ENCODE data around the gene FGF14.

Gene FGF14

GRCh38 chr13:101755228-101755887, 646.5 kb downstream of the FGF14 start:
- DNase-seq: no peak

GRCh38 chr13:101752432-101752831, 649.4 kb downstream of the FGF14 start:
- no peak for DNase-seq

GRCh38 chr13:101751488-101751887, 650.4 kb downstream of the FGF14 start:
- no peak for DNase-seq

DNA sequence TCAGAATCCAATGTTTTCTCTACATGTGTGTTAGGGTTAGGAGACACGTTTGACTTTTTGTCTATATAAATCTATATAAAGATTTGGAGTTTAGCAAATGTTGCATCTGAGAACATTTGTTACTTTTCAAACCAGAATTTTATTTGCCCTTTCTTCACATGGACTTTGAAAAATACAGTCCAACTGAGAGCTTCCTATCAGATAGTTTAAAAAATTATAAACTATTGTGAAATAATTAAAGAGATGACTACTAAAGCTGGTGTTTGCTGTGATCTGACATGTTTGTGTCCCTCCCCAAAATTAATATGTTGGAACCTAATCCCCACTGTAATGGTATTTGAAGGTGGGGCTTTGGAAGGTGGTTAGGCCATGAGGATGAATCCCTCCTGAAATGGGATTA, 652.3 kb downstream of the FGF14 start:
- DNase-seq: no peak

DNA sequence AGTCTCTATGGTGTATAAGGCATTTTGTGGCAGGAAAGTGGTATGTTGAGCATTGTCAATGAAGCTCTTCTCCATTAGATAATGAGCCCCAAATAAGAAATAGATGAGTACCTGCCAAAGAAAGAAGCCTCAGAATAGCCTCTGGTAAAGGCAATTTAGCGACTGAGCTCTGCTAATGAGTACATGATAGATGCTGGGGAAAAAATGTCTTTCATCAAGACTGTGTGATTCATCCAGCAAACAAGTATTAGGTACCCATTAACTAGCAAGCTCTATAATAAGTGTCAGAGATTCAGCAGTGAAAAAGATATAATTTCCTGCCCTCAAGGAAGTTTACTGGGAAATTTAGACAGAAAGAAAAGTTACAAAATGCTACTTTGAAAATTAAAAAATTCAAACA, 654.8 kb downstream of the FGF14 start:
- DNase-seq: peak; percentile 39

DNA sequence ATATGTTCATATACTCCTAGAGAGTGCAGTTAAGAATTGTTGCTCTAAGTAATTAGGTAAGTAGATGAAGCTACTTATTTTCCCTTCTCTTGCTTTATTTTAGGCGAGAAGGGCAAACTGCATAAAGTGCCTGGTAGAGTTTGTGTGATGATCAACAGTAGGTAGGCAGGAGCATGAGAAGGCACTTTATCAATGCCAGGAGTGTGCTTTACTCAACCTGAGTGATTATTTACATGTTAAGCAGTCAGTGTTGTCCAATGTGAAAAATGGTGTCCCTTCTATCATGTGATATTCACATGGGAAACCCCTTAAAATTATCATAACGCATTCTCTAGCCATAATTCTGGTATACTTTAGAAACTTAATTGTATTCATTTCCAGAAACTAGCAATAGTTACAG, 655.3 kb downstream of the FGF14 start:
- DNase-seq: no peak

DNA sequence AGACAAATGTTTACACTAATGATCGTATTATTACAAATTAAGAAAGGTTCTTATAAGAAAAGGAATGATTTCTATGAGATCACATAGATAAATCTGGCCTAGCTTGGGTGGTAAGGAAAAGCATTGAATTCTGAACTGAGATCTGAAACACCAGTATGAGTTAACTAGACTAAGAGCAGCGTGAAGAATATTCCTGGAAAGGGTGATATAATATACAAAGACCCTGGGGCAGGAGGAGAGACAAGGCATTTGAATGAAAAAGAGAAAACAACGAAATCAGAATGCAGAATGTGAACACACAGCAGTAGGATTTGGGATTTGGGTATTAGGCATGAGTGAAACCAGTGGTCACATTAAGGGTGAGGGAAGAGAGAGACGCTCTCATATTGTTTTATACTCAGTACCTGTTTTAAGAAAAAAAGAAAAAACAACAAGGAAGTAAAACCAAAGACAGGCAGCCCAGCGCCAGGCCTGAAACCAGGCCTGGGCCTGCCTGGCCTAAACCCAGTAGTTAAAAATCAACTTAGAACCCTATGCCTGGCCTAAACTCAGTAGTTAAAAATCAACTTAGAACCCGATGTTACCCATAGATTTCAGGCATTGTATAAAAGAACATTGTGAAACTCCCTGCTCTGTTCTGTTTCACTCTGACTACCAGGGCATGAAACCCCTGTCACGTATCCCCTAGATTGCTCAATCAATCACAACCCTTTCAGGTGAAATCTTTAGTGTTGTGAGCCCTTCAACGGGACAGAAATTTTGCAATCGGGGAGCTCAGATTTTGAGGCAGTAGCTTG, 662.3 kb downstream of the FGF14 start:
- DNase-seq: no peak

GRCh38 chr13:101738336-101738735, 663.5 kb downstream of the FGF14 start:
- no peak for DNase-seq

- DNase-seq: peak; percentile 78
Observed at GRCh38 chr13:101736566-101736965, 665.3 kb downstream of the FGF14 start.

GRCh38 chr13:101730420-101731000, 671.3 kb downstream of the FGF14 start:
- DNase-seq: no peak

DNA sequence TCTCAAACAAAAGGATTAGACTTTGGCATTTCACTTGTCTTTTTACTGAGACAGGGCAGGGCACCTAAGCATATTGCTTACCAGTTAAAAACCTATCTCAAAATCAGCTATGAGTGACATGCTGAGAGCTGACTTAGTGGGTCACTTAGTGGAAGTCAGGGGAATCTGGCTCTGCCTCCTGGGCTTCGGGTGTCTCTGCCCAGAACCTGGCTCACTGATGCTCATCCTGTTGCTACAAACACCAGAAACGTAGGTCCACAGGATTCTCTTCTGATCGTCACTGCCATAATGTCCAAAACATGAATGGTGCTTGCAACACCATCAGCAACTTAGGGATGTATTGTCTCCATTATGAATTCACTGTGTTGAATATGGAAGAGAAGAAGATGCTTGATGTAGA, 673.2 kb downstream of the FGF14 start:
- DNase-seq: no peak

- no peak for DNase-seq
Observed at GRCh38 chr13:101728021-101728420, 673.8 kb downstream of the FGF14 start.

DNA sequence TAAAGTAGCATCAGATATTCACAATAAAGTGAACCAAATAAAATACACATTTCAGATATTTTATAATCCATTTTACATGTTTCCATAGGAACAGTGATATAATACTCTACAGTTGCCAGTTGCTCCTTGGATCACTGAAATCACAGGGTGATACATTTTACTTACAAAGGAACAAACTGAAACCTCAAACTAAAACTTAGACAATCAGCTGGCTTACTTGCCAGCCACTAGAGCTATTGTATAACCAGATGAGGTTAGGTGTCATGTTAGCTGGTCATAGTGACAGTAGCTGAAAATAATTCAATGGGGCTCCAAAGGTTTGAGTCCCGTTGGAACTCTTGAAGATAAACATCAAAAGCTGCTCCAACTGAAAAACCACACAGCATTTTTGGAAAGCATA, 674.7 kb downstream of the FGF14 start:
- DNase-seq: no peak

GRCh38 chr13:101726681-101727080, 675.2 kb downstream of the FGF14 start:
- no peak for DNase-seq

DNA sequence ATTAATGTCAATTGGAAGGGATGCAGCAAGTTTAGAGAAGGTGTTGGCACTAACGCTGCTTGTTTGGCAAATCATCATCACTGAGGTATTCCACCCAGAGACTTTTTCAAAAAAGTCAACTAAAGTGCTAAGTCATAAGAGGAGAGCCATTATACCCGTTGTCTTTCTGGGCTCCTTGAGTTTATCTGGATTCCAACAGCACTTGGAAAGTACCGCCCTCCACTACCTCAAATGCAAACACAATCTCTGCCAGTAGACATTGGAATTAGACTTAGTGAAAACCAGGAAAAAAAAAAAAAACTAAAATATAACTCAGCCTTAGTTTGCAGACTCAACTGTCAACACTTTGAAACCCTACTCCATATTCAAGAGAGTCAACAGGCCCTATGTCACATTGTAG, 683.4 kb downstream of the FGF14 start:
- DNase-seq: no peak

- no peak for DNase-seq
Observed at GRCh38 chr13:101717353-101717752, 684.5 kb downstream of the FGF14 start.

DNA sequence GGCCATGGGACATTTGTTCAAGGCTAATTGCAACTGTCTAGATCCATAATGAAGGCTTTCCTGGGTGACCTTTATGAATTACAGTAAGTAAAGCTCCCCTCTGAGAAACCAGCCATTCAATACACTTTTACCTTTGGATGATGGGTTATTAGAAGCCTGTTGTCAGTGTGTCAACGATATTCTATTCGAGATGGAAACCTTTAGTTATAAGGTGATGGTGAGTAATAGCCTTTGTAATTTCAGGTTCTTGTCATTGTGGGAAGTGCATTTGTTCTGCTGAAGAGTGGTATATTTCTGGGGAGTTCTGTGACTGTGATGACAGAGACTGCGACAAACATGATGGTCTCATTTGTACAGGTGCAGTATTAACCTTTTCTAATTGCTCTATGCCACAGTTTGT, 687.7 kb downstream of the FGF14 start:
- DNase-seq: no peak

DNA sequence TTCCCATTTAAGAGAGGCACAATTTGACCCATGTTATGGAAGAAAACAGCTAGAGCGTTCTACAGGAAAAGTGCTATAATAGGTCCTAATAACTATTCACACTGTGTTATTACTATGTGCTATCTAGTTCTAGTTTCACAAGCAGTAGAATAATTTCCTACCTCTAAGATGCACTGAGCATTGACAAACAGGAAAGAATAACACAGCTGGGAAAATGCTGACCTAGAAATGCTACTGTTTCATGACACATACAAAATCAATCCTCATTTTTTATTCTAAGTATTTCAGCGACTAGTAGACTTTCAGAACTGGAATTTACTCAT, 689.9 kb downstream of the FGF14 start:
- no peak for DNase-seq

GRCh38 chr13:101711307-101712025, 690.4 kb downstream of the FGF14 start:
- DNase-seq: no peak

- DNase-seq: peak; percentile 46
Observed at GRCh38 chr13:101709952-101710351, 691.9 kb downstream of the FGF14 start.

DNA sequence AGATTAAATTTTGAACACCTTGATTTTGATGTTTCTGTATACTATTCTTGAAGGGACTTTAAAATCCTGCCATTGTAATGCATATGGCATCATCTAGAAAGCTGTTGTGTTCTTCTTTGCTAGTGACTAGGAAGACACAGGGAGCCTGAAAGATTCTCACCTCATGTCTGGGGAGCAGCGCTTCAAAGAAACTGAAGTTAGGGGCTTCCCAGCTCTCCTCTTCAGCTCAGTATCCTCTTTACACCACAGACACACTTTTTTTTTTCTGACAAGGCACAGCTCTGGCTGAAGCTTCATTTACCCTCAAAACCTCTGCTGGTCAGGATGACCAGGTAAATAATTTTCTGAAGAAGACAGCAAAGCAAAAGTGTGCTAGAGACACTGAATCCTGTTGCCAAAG, 693.7 kb downstream of the FGF14 start:
- no peak for DNase-seq

- DNase-seq: no peak
Observed at GRCh38 chr13:101707659-101708058, 694.2 kb downstream of the FGF14 start.

- peak; percentile 10 for DNase-seq
Observed at GRCh38 chr13:101706651-101707050, 695.2 kb downstream of the FGF14 start.

DNA sequence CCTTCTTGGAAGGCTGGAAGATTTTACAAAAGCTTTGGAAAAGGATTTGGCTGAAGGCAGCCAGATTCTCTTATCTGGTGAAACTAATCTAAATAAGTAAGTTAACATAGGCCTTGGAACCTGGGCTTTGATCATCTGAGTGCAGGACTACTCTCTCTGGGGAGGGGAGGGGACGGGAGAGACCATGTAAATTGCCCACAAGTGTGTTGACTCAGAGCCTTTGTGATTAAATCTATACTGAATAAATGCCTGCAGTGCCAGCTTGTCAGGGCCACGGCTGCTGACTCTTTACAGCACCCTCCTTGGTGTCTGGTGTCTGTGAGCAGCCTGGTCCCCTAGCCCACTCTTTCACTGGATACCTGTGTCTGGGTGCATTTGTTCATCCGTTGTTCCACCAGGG, 698.0 kb downstream of the FGF14 start:
- DNase-seq: no peak
